HCT116 (cell line): ENCODE results near the gene EGLN3. TPM values are rescaled to one million over a fixed set of nuclear protein-coding genes. Genes with fewer than 3 reads are reported as not detected.

Experiments used
- ATAC-seq: fragments of 200-7000 bp; cut with Tn5 transposase; 2 replicates; pipeline ENCODE4 v1.9.1; 2020; ENCODE audit warnings: mild to moderate bottlenecking, moderate library complexity
- BruUV-seq: library from RNA; stranded (reverse); fragments of 400-500 nt; replicated peaks from 2 replicates; lab custom pipeline; 2021; lab: Mats Ljungman, UMichigan
- CTCF ChIA-PET: fragments of 300-600 bp; sonication (Branson Sonifier 250); formaldehyde crosslinking; loops from one replicate; lab custom pipeline; 2021; ENCODE audit warnings: antibody characterized with exemption; lab: Charles Lee
- POLR2A ChIA-PET: fragments of 300-600, 350-600 bp; sonication (Branson Sonifier 250); formaldehyde crosslinking; loops from one replicate; lab custom pipeline; 2021; ENCODE audit warnings: antibody characterized with exemption; lab: Charles Lee
- RAD21 ChIA-PET, 2 experiments: fragments of 300-600 bp; sonication (Branson Sonifier 250); formaldehyde crosslinking; loops; one replicate each; lab custom pipeline; 2023; ENCODE audit warnings: low total read pairs in 2 of 2; ENCODE audit not compliant: uncharacterized antibody in 2 of 2, unreplicated experiment in 2 of 2, low non-redundant PET in 1 of 2; lab: Charles Lee
- DNase-seq: peaks from one replicate; pipeline ENCODE4 v3.0.0-alpha.2; 2010; ENCODE audit warnings: low read depth, low spot score
- H2AFZ ChIP-seq: fragments of 200-600 bp; shearing (Covaris generic), sonication (generic); 2 replicates; pipeline ENCODE4 v1.6.1; 2017; ENCODE audit warnings: low read depth, mixed run types, mixed read lengths, antibody characterized with exemption, low read length; ENCODE audit not compliant: poor library complexity, severe bottlenecking
- H3K27ac ChIP-seq: 2 replicates; pipeline ENCODE4 v1.5.1; 2012; ENCODE audit warnings: low read depth, low read length
- H3K27me3 ChIP-seq: fragments of 200-600 bp; sonication (generic); 2 replicates; pipeline ENCODE4 v1.6.1; 2016; ENCODE audit warnings: mixed run types, low read length, mixed read lengths; ENCODE audit not compliant: insufficient read depth
- H3K36me3 ChIP-seq, 2 experiments: fragments of 200-500 bp in 1 of 2; fragments of 200-600 bp in 1 of 2; sonication (Bioruptor generic) in 1 of 2; sonication (generic) in 1 of 2; 2 replicates each; pipeline versions ENCODE4 v1.5.1 to v1.6.1; 2014 to 2016; ENCODE audit warnings: low read length in 2 of 2, inconsistent platforms in 1 of 2, mixed read lengths in 1 of 2, mixed run types in 1 of 2; ENCODE audit not compliant: insufficient read depth in 2 of 2, control insufficient read depth in 1 of 2
- H3K4me1 ChIP-seq, 2 experiments: fragments of 200-600 bp in 1 of 2; sonication (generic) in 1 of 2; 2 replicates each; pipeline versions ENCODE4 v1.5.1 to v1.6.1; 2012 to 2017; ENCODE audit warnings: low read length in 2 of 2, inconsistent platforms in 1 of 2, mild to moderate bottlenecking in 1 of 2, mixed read lengths in 1 of 2, mixed run types in 1 of 2, moderate library complexity in 1 of 2; ENCODE audit not compliant: insufficient read depth in 2 of 2, control insufficient read depth in 1 of 2
- H3K4me2 ChIP-seq: fragments of 200-600 bp; sonication (generic); 2 replicates; pipeline ENCODE4 v1.6.1; 2017; ENCODE audit warnings: mixed run types, low read length, mixed read lengths
- H3K4me3 ChIP-seq, 2 experiments: fragments of 200-600 bp in 1 of 2; sonication (generic) in 1 of 2; replicated peaks in 1 of 2; 2 replicates each; pipeline ENCODE4 v1.5.1; 2011 to 2016; ENCODE audit warnings: low read length in 2 of 2, control low read depth in 1 of 2, low read depth in 1 of 2, mild to moderate bottlenecking in 1 of 2, mixed read lengths in 1 of 2, mixed run types in 1 of 2
- H3K79me2 ChIP-seq: fragments of 200-600 bp; sonication (generic); 2 replicates; pipeline ENCODE4 v1.6.1; 2017; ENCODE audit warnings: mild to moderate bottlenecking, mixed run types, low read length, moderate library complexity, mixed read lengths; ENCODE audit not compliant: insufficient read depth
- H3K9ac ChIP-seq: fragments of 200-600 bp; sonication (generic); 2 replicates; pipeline ENCODE4 v1.6.1; 2016; ENCODE audit warnings: low read length, mixed read lengths
- H3K9me2 ChIP-seq: fragments of 200-600 bp; sonication (generic), shearing (Covaris generic); 2 replicates; pipeline ENCODE4 v1.6.1; 2017; ENCODE audit warnings: mixed run types, mild to moderate bottlenecking, moderate library complexity; ENCODE audit not compliant: insufficient read depth
- H3K9me3 ChIP-seq, 2 experiments: fragments of 200-500 bp in 1 of 2; fragments of 200-600 bp in 1 of 2; sonication (Bioruptor generic) in 1 of 2; sonication (generic) in 1 of 2; 2 replicates each; pipeline ENCODE4 v1.6.1; 2014 to 2017; ENCODE audit warnings: low read length in 2 of 2, mixed read lengths in 2 of 2, inconsistent platforms in 1 of 2, low read depth in 1 of 2, mild to moderate bottlenecking in 1 of 2, mixed run types in 1 of 2, moderate library complexity in 1 of 2; ENCODE audit not compliant: control insufficient read depth in 1 of 2, insufficient read depth in 1 of 2
- H4K20me1 ChIP-seq: fragments of 200-600 bp; sonication (generic), shearing (Covaris generic); 2 replicates; pipeline ENCODE4 v1.6.1; 2017; ENCODE audit warnings: mixed run types, mild to moderate bottlenecking, moderate library complexity; ENCODE audit not compliant: insufficient read depth
- ATF3 ChIP-seq: IDR thresholded peaks from 2 replicates; pipeline ENCODE4 v1.6.1; 2012
- CBX3 ChIP-seq: IDR thresholded peaks from 2 replicates; pipeline ENCODE4 v1.6.1; 2012; ENCODE audit warnings: low read depth
- CEBPB ChIP-seq: IDR thresholded peaks from 2 replicates; pipeline ENCODE4 v1.6.1; 2012; ENCODE audit warnings: low read depth
- EZH2 ChIP-seq: fragments of 200-600 bp; sonication (generic); IDR thresholded peaks from 2 replicates; pipeline ENCODE4 v1.6.1; 2017; ENCODE audit warnings: antibody characterized with exemption, mixed run types
- FOSL1 ChIP-seq: IDR thresholded peaks from 2 replicates; pipeline ENCODE4 v1.6.1; 2012; ENCODE audit warnings: low read depth
- MAX ChIP-seq: IDR thresholded peaks from 2 replicates; pipeline ENCODE4 v1.6.1; 2012
- POLR2A ChIP-seq: IDR thresholded peaks from 2 replicates; pipeline ENCODE4 v1.7.0; 2011; ENCODE audit warnings: borderline replicate concordance; ENCODE audit not compliant: insufficient read depth, insufficient read length; ENCODE audit errors: extremely low read depth
- RAD21 ChIP-seq: IDR thresholded peaks from 2 replicates; pipeline ENCODE4 v1.6.1; 2012; ENCODE audit warnings: low read depth, mild to moderate bottlenecking
- REST ChIP-seq: IDR thresholded peaks from 2 replicates; pipeline ENCODE4 v1.6.1; 2012; ENCODE audit warnings: low read depth
- SIN3A ChIP-seq: IDR thresholded peaks from 2 replicates; pipeline ENCODE4 v1.6.1; 2012; ENCODE audit warnings: low read depth
- SP1 ChIP-seq: IDR thresholded peaks from 2 replicates; pipeline ENCODE4 v1.6.1; 2012; ENCODE audit warnings: low read depth
- SRF ChIP-seq: IDR thresholded peaks from 2 replicates; pipeline ENCODE4 v1.6.1; 2012; ENCODE audit warnings: low read depth
- TCF7L2 ChIP-seq: IDR thresholded peaks from 2 replicates; pipeline ENCODE4 v1.7.0; 2011; ENCODE audit warnings: borderline replicate concordance, inconsistent platforms; ENCODE audit not compliant: insufficient read depth, insufficient read length; ENCODE audit errors: extremely low read depth
- ZFX ChIP-seq: fragments of 450-650 bp; IDR thresholded peaks from 2 replicates; pipeline ENCODE4 v1.6.1; 2017
- intact Hi-C: fragments of 100-400 bp; cut with micrococcal nuclease; formaldehyde crosslinking; loops from 2 replicates; pipeline ENCODE4 v1.10.0; 2022
- total RNA-seq: library from RNA; stranded (reverse); gene quantifications from one replicate; pipeline ENCODE4 v1.2.1, GENCODE V29; 2021; ENCODE audit not compliant: unreplicated experiment

Gene EGLN3
- total RNA-seq, 1 experiment from 2014 or later: 13.6 TPM

DNA sequence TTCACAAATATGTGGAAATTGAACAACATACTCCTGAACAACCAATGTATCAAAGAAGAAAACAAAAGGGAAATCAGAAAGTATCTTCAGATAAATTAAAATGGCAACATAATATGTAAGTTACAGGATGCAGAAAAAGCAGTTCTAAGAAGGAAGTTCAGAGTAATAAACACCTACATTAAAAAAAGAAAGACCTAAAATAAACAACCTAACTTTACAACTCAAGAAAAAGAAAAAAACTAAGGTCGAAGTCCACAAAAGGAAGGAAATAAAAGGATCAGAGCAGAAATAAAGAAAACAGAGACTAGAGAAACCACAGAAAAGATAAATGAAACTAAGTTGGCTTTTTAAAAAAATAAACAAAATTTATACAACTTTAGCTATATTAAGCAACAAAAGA, 59.2 kb downstream of the EGLN3 start (continued):
- TF ChIP-seq FOSL1: no peak
- TF ChIP-seq CEBPB: no peak
- TF ChIP-seq CBX3: no peak
- TF ChIP-seq SIN3A: no peak

- no peaks in the 10 kb centered on the region for H3K79me2 ChIP-seq
- no peak overlapping the region for H3K9ac ChIP-seq
- intact Hi-C loops: no loop called here
- ATAC-seq (no peak), DNase-seq (no peak)
- RAD21 ChIA-PET: no interaction called here
- BruUV-seq: no TSS peak
- H3K27me3 ChIP-seq: no peaks in the 10 kb centered on the region
- CTCF ChIA-PET: no interaction called here
- no peak for TF ChIP-seq CEBPB
- no peak for TF ChIP-seq POLR2A
- TF ChIP-seq CBX3: no peak
- no peak for TF ChIP-seq SP1
- no peak for TF ChIP-seq ATF3
- no peak for TF ChIP-seq SIN3A
- no peak for TF ChIP-seq REST
- TF ChIP-seq MAX: no peak
- no peak for TF ChIP-seq SRF
- TF ChIP-seq ZFX: no peak
- TF ChIP-seq RAD21: no peak
- no peak for TF ChIP-seq EZH2
- no peak for TF ChIP-seq TCF7L2
- H3K9me2 ChIP-seq: no peaks in the 10 kb centered on the region
- H3K27ac ChIP-seq: no peak overlapping the region
- H3K9me3 ChIP-seq: no peaks in the 10 kb centered on the region
- no peak overlapping the region for H3K4me3 ChIP-seq
- no peak overlapping the region for H2AFZ ChIP-seq
- no peak overlapping the region for H3K4me2 ChIP-seq
- no peaks in the 10 kb centered on the region for H3K36me3 ChIP-seq
- POLR2A ChIA-PET: no interaction called here
- H3K4me1 ChIP-seq: no peaks in the 10 kb centered on the region
- H4K20me1 ChIP-seq: no peaks in the 10 kb centered on the region
Measured at GRCh38 chr14:33884916-33885315, 66.0 kb downstream of the EGLN3 start.
